Astrocyte of the hippocampus (primary cell): ENCODE results near the gene NRIP3.
"Not testable (repeated sequence)": the region's sequence is repeated elsewhere in the genome, so short reads cannot be mapped to it uniquely, and the experiment has no call there.

Experiments used
- DNase-seq: peaks from one replicate; pipeline ENCODE4 v3.0.0; 2011; ENCODE audit warnings: low read depth, low spot score

The NRIP3 gene

GRCh38 chr11:9016916-9017642 lies 13.3 kb upstream of the NRIP3 start:
- no peak for DNase-seq

- DNase-seq = peak; percentile 85
These were observed 11.9 kb upstream of the NRIP3 start for GRCh38 chr11:9015677-9016076.

- no peak for DNase-seq
These were observed 11.0 kb upstream of the NRIP3 start for GRCh38 chr11:9014826-9015225.

GRCh38 chr11:9013373-9013772 lies 9.6 kb upstream of the NRIP3 start:
- DNase-seq = no peak

GRCh38 chr11:9009538-9009937 lies 5.7 kb upstream of the NRIP3 start:
- DNase-seq = not testable (repeated sequence)

- no peak for DNase-seq
These were observed 4.9 kb upstream of the NRIP3 start for GRCh38 chr11:9008661-9009060.

- no peak for DNase-seq
These were observed 4.3 kb upstream of the NRIP3 start for GRCh38 chr11:9008011-9008550.

DNA sequence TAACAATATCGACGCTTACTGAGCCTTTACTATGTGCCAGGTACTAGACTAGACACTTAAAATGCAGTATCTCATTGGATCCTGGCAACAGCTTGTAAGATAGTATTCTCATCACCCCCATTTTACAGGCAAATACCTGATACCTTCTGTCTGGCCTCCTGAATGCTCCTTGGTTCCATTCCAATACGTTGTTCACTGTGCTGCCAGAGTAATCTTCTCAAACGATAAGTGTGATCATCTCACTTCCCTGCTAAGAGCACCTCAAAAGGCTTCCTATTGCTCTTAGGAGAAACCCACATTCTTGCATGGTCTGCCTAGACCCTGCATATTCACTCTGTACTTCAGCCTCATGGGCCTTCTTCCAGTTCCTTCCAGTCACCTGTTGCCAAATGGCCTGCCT lies 1.3 kb upstream of the NRIP3 start:
- DNase-seq = no peak

GRCh38 chr11:9004183-9004926 lies 554 bp upstream of the NRIP3 start:
- peak; percentile 28 for DNase-seq

- no peak for DNase-seq
These were observed 755 bp downstream of the NRIP3 start for GRCh38 chr11:9002920-9003572.

GRCh38 chr11:9001736-9002135 lies 2.1 kb downstream of the NRIP3 start:
- peak; percentile 60 for DNase-seq

DNA sequence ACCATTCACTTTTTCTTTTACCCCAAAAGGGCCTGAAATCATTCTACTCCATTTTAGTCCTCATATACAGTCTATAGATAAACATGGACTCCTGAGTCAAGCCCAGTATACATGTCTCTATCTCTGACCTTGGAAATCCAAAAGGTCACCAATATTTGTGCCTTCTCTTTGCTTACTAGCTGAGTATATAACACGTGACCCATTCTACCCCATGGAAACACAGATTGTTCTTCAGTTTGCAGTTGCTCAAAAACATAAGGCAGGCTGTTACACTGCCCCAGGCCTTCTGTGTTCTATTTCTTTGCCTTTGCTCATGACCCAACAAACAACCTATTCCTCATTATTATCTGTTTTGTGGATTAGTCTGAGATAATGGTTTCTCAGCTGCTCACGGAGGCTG lies 5.8 kb downstream of the NRIP3 start:
- no peak for DNase-seq

GRCh38 chr11:8997451-8997850 lies 6.3 kb downstream of the NRIP3 start:
- no peak for DNase-seq

DNA sequence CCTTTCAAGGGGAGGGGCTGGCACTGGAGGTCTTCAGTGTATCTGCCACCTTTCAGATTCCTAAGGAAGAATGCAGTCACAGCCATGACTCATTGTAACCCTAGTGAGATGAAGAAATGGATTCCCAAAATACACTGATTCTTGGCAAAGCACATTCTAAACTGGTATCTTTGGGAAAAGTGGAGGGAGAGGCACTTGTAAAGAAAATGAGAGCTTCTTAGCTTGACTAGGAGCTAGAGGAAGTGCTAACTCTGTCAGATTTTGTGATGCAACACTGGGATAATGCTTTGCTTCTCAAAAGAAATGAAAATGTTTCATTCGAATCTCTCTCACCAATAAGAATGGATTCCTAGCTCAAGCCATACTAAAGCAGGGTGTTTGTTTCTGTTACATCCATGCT lies 14.3 kb downstream of the NRIP3 start:
- peak; percentile 39 for DNase-seq

GRCh38 chr11:8988329-8989234 lies 15.2 kb downstream of the NRIP3 start:
- DNase-seq = peak; percentile 28

GRCh38 chr11:8987446-8987845 lies 16.4 kb downstream of the NRIP3 start:
- DNase-seq = no peak

GRCh38 chr11:8986772-8987171 lies 17.0 kb downstream of the NRIP3 start:
- DNase-seq = not testable (repeated sequence)

- DNase-seq = no peak
These were observed 18.3 kb downstream of the NRIP3 start for GRCh38 chr11:8985462-8985861.

DNA sequence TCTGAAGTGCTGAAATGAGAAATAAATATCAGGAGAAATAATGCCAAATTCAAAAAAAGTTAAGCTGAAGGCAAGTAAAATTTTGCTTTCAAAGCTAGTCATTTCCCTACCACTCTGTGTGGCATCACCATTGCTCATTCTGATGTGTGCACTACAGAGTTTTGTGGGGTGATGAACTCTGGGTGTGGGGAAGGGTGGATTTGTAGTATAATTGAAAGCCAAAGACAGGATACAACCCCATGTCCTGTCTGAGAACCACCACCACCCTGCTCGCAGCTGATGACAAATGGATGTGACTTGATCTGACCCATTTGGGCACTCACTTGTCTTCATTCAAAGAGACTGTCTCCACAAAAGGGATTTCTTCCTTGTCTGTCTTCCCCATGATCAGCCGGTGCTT lies 20.2 kb downstream of the NRIP3 start:
- DNase-seq = no peak

- DNase-seq = no peak
These were observed 23.3 kb downstream of the NRIP3 start for GRCh38 chr11:8980485-8980884.

DNA sequence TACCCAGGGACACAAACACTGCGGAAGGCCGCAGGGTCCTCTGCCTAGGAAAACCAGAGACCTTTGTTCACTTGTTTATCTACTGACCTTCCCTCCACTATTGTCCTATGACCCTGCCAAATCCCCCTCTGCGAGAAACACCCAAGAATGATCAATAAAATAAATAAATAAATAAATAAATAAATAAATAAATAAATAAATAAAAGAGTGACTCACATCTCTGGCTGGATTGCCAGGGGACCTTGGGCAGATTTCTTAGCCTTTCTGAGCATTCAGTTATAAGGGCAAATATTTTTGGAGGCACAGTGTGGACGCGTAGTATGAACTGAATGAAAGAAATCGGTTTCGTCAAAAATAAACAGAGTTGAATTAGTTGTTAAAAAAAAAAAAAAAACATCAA lies 24.4 kb downstream of the NRIP3 start:
- not testable (repeated sequence) for DNase-seq
